Breast epithelium (tissue), 3 donors: ENCODE data around the gene TRMT61A.

ENCODE experiments used
- POLR2A ChIP-seq: fragments of 450-650 bp; IDR thresholded peaks from one replicate; pipeline ENCODE4 v1.6.1; 2016; ENCODE audit warnings: antibody characterized with exemption, mild to moderate bottlenecking, moderate library complexity
- TF ChIP-seq, protein P1 (sequence below), 3 donors: fragments of 450-650 bp; IDR thresholded peaks; one replicate each; pipeline ENCODE4 v1.5.1; 2016 to 2017; ENCODE audit warnings: antibody characterized with exemption in 3 of 3, mild to moderate bottlenecking in 3 of 3, moderate library complexity in 3 of 3

DNA sequence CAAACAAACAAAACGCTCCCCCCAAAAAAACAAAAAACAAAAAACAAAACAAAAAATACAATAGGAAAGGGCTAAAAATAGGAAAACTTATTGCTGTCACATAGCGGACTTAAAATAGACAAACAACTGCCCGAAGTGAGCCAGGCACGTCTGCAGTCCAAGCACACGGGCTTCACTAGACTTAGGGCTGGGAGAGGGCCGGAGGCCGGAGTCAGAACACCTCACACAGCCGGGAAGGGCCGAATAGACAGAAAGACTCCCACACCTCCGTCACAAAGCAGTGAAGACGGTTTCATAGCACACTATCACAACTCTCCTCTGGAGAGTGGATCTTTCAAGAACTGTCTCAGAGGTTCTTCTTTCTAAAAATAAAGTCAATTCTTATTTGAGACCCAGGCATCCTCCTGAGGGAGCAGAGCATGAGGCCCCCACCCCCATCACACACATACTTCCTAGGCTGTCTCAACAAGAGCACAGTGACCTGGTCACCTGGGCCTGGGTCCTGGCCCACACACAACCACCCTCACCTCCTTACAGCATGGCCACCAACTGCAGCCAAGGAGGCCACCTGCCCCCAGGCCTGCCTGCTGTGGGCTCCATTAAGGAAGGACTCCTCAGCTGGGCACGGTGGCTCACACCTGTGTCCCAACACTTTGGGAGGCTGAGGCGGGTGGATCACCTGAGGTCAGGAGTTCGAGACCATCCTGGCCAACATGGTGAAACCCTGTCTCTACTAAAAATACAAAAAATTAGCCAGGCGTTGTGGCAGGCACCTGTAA is 26.8 kb downstream of the TRMT61A start:
- TF ChIP-seq, protein P1, sequence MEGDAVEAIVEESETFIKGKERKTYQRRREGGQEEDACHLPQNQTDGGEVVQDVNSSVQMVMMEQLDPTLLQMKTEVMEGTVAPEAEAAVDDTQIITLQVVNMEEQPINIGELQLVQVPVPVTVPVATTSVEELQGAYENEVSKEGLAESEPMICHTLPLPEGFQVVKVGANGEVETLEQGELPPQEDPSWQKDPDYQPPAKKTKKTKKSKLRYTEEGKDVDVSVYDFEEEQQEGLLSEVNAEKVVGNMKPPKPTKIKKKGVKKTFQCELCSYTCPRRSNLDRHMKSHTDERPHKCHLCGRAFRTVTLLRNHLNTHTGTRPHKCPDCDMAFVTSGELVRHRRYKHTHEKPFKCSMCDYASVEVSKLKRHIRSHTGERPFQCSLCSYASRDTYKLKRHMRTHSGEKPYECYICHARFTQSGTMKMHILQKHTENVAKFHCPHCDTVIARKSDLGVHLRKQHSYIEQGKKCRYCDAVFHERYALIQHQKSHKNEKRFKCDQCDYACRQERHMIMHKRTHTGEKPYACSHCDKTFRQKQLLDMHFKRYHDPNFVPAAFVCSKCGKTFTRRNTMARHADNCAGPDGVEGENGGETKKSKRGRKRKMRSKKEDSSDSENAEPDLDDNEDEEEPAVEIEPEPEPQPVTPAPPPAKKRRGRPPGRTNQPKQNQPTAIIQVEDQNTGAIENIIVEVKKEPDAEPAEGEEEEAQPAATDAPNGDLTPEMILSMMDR (IDR thresholded peaks at IDR 0.05), result no peak
- no peak for TF ChIP-seq POLR2A
